ENCODE data around the gene PRR3. TPM values are rescaled to one million over a fixed set of nuclear protein-coding genes. Genes with fewer than 3 reads are reported as not detected.
"Not testable (repeated sequence)": the region's sequence is repeated elsewhere in the genome, so short reads cannot be mapped to it uniquely, and the experiment has no call there.

The PRR3 gene
- total RNA-seq, 1 donor from 2014 or later: 16.6 TPM

DNA sequence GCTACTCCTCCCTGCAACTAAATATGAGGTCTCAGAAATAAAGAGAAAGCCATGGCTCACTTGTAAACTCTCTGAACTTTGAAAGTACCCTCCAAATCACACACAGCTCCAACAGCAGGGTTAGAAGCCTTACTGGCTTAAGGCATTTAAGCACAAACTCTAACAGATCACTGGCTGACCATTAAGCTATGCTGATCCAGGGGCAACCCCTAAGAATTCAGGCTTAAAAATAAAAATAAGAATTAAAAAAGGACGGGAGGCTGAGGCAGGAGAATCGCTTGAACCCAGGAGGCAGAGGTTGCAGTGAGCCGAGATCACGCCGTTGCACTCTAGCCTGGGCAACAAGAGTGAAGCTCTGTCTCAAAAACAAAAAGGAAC is 45.9 kb upstream of the PRR3 start:
- Mint-ChIP-seq H3K4me3 (ENCODE audit: low read depth) (no peak overlapping the region), H3K9me3 (ENCODE audit: low read depth) (no peaks in the 10 kb centered on the region), H3K27ac (no peak overlapping the region), H3K36me3 (ENCODE audit: insufficient read depth) (no peaks in the 10 kb centered on the region), H3K4me1 (ENCODE audit: low read depth) (no peaks in the 10 kb centered on the region), H3K27me3 (peaks cover 21% of the 10 kb centered on the region)
- TF ChIP-seq, protein P1, sequence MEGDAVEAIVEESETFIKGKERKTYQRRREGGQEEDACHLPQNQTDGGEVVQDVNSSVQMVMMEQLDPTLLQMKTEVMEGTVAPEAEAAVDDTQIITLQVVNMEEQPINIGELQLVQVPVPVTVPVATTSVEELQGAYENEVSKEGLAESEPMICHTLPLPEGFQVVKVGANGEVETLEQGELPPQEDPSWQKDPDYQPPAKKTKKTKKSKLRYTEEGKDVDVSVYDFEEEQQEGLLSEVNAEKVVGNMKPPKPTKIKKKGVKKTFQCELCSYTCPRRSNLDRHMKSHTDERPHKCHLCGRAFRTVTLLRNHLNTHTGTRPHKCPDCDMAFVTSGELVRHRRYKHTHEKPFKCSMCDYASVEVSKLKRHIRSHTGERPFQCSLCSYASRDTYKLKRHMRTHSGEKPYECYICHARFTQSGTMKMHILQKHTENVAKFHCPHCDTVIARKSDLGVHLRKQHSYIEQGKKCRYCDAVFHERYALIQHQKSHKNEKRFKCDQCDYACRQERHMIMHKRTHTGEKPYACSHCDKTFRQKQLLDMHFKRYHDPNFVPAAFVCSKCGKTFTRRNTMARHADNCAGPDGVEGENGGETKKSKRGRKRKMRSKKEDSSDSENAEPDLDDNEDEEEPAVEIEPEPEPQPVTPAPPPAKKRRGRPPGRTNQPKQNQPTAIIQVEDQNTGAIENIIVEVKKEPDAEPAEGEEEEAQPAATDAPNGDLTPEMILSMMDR (IDR thresholded peaks at IDR 0.05; ENCODE audit: unreplicated experiment): no peak
- no peak for DNase-seq (ENCODE audit: low spot score, unreplicated experiment)

DNA sequence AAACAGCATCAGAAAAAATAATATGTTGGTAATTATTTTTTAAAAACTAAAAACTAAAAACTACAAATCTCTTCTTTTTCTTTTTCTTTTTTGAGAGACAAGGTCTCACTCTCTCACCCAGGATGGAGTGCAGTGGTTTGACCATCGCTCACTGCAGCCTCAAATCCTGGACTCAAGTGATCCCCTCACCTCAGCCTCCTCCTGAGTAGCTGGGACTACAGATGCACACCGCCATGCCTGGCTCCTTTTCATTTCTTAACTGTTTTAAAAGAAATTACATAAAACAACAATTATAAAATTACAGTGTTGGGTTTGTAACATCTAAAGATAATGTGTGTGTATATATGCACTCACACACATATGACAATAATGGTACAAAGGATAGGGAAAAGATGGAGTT is 43.6 kb upstream of the PRR3 start:
- H3K36me3 Mint-ChIP-seq (ENCODE audit: insufficient read depth): no peaks in the 10 kb centered on the region
- no peak overlapping the region for H3K27ac Mint-ChIP-seq
- peaks cover 17% of the 10 kb centered on the region for H3K27me3 Mint-ChIP-seq
- H3K4me1 Mint-ChIP-seq (ENCODE audit: low read depth): no peaks in the 10 kb centered on the region
- TF ChIP-seq, protein P1 (IDR thresholded peaks at IDR 0.05; ENCODE audit: unreplicated experiment): no peak
- peaks cover 3% of the 10 kb centered on the region for H3K9me3 Mint-ChIP-seq (ENCODE audit: low read depth)
- H3K4me3 Mint-ChIP-seq (ENCODE audit: low read depth): no peak overlapping the region
- no peak for DNase-seq (ENCODE audit: low spot score, unreplicated experiment)

DNA sequence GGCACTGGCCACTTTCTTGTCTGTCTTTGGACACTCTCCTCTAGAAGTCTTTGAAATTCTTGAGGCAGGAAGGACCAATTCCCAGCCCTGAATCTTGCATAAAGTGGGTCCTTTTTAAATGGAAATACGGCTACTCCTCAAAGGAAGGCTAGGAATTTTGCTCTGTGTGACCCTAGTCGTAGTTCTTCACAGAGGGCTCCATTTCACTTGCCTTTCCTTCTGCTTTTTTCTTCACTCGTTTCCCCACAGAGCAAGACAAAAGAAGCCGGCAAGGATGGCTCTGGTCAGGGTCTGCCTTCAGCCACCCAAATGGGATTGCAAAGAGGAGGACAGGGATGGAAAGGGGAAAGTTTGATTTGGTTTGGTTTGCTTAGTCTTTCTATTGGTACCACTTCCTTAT is 42.0 kb upstream of the PRR3 start:
- peaks cover 17% of the 10 kb centered on the region for H3K27me3 Mint-ChIP-seq
- TF ChIP-seq, protein P1 (IDR thresholded peaks at IDR 0.05; ENCODE audit: unreplicated experiment): no peak
- no peaks in the 10 kb centered on the region for H3K4me1 Mint-ChIP-seq (ENCODE audit: low read depth)
- H3K36me3 Mint-ChIP-seq (ENCODE audit: insufficient read depth): no peaks in the 10 kb centered on the region
- no peak for DNase-seq (ENCODE audit: low spot score, unreplicated experiment)
- peak overlapping the region; percentile 78 for H3K4me3 Mint-ChIP-seq (ENCODE audit: low read depth)
- peaks cover 3% of the 10 kb centered on the region for H3K9me3 Mint-ChIP-seq (ENCODE audit: low read depth)
- no peak overlapping the region for H3K27ac Mint-ChIP-seq

DNA sequence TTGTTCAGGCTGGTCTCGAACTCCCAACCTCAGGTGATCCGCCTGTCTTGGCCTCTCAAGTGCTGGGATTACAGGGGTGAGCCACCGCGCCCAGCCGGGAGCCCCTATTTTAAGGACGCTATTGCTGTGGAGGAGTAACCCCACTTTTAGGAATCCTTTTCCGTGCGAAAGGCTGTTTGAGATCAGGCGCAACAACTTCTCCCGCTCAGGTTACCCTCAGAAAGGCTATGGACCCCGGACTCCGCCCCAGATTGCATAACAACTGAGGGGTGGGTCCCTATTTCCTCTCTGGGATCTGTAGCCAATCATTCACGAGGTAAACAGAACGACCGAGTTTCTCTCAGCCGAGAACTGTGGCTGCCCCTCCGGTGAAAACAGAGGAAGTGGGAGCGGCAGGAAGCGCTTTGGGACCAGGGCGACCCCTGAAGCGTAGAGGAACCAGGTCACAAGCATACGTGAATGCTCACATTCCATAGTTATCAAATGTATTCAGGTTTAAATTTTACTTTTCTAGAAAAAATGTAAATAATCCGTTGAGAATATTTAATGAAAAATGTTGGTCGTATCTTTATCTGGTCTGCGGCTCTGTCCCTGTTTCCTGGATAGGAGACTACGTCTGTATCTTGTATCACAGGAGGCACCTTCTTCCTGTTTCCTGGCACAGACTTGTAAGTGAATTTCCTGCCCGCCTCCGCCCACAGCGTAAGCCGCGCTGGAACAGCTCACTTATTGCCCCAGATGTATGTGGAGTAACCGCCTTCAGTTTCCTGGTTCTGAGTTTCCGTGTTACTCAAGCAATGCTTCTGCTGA is 40.9 kb upstream of the PRR3 start:
- peak; percentile 59 for DNase-seq (ENCODE audit: low spot score, unreplicated experiment)
- peak overlapping the region; percentile 98 for H3K27ac Mint-ChIP-seq
- no peaks in the 10 kb centered on the region for H3K36me3 Mint-ChIP-seq (ENCODE audit: insufficient read depth)
- peaks cover 16% of the 10 kb centered on the region for H3K27me3 Mint-ChIP-seq
- peak overlapping the region; percentile 78 for H3K4me3 Mint-ChIP-seq (ENCODE audit: low read depth)
- H3K9me3 Mint-ChIP-seq (ENCODE audit: low read depth): peaks cover 3% of the 10 kb centered on the region
- TF ChIP-seq, protein P1 (IDR thresholded peaks at IDR 0.05; ENCODE audit: unreplicated experiment): no peak
- no peaks in the 10 kb centered on the region for H3K4me1 Mint-ChIP-seq (ENCODE audit: low read depth)

DNA sequence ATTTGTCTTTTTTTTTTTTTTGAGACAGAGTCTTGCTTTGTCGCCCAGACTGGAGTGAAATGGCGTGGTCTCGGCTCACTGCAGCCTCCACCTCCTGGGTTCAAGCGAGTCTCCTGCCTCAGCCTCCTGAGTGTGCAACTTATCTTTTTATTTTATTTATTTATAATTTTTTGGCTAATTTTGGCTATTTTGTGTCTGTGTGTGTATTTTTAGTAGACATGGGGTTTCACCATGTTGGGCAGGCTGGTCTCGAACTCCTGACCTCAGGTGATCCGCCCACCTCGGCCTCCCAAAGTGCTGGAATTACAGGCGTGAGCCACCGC is 40.4 kb upstream of the PRR3 start:
- not testable (repeated sequence) for H3K36me3 Mint-ChIP-seq (ENCODE audit: insufficient read depth); H3K4me1 Mint-ChIP-seq (ENCODE audit: low read depth); H3K9me3 Mint-ChIP-seq (ENCODE audit: low read depth); DNase-seq (ENCODE audit: low spot score, unreplicated experiment)
- peaks cover 14% of the 10 kb centered on the region for H3K27me3 Mint-ChIP-seq
- H3K27ac Mint-ChIP-seq: peak overlapping the region; percentile 98
- peak overlapping the region; percentile 78 for H3K4me3 Mint-ChIP-seq (ENCODE audit: low read depth)

DNA sequence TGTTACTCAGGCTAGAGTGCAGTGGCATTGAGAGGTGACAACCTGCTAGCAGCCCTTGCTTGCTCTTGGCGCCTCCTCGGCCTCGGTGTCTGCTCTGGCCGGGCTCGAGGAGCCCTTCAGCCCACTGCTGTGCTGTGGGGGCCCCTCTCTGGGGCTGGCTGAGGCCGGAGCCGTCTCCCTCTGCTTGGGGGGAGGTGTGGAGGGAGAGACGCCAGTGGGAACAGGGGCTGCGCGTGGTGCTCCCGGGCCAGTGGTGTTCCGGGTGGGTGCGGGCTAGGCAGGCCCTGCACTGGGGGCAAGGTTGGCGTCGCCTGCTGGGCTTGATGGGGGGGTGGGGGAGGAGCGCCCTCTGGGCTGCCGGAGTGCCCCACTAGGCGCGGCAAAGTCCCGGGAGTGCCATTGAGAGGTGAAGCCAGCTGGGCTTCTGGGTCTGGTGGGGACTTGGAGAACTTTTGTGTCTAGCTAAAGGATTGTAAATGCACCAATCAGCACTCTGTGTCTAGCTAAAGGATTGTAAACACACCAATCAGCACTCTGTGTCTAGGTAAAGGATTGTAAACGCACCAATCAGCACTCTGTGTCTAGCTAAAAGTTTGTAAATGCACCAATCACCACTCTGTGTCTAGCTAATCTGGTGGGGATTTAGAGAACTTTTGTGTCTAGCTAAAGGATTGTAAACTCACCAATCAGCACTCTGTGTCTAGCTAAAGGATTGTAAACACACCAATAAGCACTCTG is 39.2 kb upstream of the PRR3 start:
- not testable (repeated sequence) for DNase-seq (ENCODE audit: low spot score, unreplicated experiment); H3K9me3 Mint-ChIP-seq (ENCODE audit: low read depth); H3K36me3 Mint-ChIP-seq (ENCODE audit: insufficient read depth); H3K4me1 Mint-ChIP-seq (ENCODE audit: low read depth); H3K4me3 Mint-ChIP-seq (ENCODE audit: low read depth)
- peak overlapping the region; percentile 16 for H3K27ac Mint-ChIP-seq
- H3K27me3 Mint-ChIP-seq: peaks cover 23% of the 10 kb centered on the region

DNA sequence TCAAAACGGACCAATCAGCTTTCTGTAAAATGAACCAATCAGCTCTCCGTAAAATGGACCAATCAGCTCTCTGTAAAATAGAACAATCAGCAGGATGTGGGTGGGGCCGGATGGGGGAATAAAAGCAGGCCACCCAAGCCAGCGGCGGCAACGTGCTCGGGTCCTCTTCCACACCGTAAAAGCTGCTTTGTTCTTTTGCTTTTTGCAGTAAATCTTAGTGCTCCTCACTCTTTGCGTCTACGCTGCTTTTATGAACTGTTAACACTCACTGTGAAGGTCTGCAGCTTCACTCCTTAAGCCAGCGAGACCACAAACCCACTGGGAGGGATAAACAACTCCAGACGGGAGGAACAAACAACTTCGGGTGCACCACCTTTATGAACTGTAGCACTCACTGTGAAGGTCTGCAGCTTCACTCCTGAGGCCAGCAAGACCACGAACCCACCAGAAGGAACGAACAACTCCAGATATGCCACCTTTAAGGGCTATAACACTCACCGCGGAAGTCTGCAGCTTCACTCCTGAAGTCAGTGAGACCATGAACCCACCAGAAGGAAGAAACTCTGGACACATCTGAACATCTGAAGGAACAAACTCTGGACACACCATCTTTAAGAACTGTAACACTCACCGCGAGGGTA is 38.5 kb upstream of the PRR3 start:
- not testable (repeated sequence) for H3K36me3 Mint-ChIP-seq (ENCODE audit: insufficient read depth); H3K4me3 Mint-ChIP-seq (ENCODE audit: low read depth); H3K4me1 Mint-ChIP-seq (ENCODE audit: low read depth); H3K9me3 Mint-ChIP-seq (ENCODE audit: low read depth); DNase-seq (ENCODE audit: low spot score, unreplicated experiment); H3K27ac Mint-ChIP-seq
- H3K27me3 Mint-ChIP-seq: peaks cover 30% of the 10 kb centered on the region

Measured in progenitor cell of endocrine pancreas (in vitro differentiated cells).